COLO829 (cell line): ENCODE data around the gene OSBPL2.

Experiments
- DNase-seq: peaks from one replicate; pipeline ENCODE4 v3.0.0; 2012; ENCODE audit warnings: low spot score

OSBPL2 gene

GRCh38 chr20:62222266-62222850 is 16.0 kb upstream of the OSBPL2 start:
- no peak for DNase-seq

GRCh38 chr20:62222972-62223371 is 15.3 kb upstream of the OSBPL2 start:
- no peak for DNase-seq

GRCh38 chr20:62223571-62223970 is 14.8 kb upstream of the OSBPL2 start:
- DNase-seq: no peak

GRCh38 chr20:62224113-62224855 is 14.0 kb upstream of the OSBPL2 start:
- no peak for DNase-seq

GRCh38 chr20:62225026-62225425 is 13.3 kb upstream of the OSBPL2 start:
- no peak for DNase-seq

- DNase-seq: no peak
Measured at GRCh38 chr20:62225820-62226635, 12.3 kb upstream of the OSBPL2 start.

GRCh38 chr20:62226707-62227590 is 11.4 kb upstream of the OSBPL2 start:
- DNase-seq: no peak

- no peak for DNase-seq
Measured at GRCh38 chr20:62227591-62227976, 10.7 kb upstream of the OSBPL2 start.

- DNase-seq: no peak
Measured at GRCh38 chr20:62227977-62228958, 10.1 kb upstream of the OSBPL2 start.

- no peak for DNase-seq
Measured at GRCh38 chr20:62228982-62229545, 9.3 kb upstream of the OSBPL2 start.

- DNase-seq: no peak
Measured at GRCh38 chr20:62229667-62230066, 8.7 kb upstream of the OSBPL2 start.

- no peak for DNase-seq
Measured at GRCh38 chr20:62230276-62230675, 8.0 kb upstream of the OSBPL2 start.

GRCh38 chr20:62230696-62231095 is 7.6 kb upstream of the OSBPL2 start:
- no peak for DNase-seq

GRCh38 chr20:62231292-62231691 is 7.0 kb upstream of the OSBPL2 start:
- DNase-seq: no peak

- DNase-seq: no peak
Measured at GRCh38 chr20:62232194-62232593, 6.1 kb upstream of the OSBPL2 start.

- DNase-seq: no peak
Measured at GRCh38 chr20:62232770-62233645, 5.3 kb upstream of the OSBPL2 start.

GRCh38 chr20:62233684-62234083 is 4.6 kb upstream of the OSBPL2 start:
- DNase-seq: no peak

- DNase-seq: no peak
Measured at GRCh38 chr20:62234339-62234738, 4.0 kb upstream of the OSBPL2 start.

- no peak for DNase-seq
Measured at GRCh38 chr20:62235001-62235776, 3.1 kb upstream of the OSBPL2 start.
